GM19035 (cell line): ENCODE data around the gene FKBP8.

Experiments used
- ATAC-seq: cut with Tn5 transposase; IDR thresholded peaks from one replicate; pipeline ENCODE4 v1.9.1; 2021; ENCODE audit not compliant: unreplicated experiment

FKBP8 gene

DNA sequence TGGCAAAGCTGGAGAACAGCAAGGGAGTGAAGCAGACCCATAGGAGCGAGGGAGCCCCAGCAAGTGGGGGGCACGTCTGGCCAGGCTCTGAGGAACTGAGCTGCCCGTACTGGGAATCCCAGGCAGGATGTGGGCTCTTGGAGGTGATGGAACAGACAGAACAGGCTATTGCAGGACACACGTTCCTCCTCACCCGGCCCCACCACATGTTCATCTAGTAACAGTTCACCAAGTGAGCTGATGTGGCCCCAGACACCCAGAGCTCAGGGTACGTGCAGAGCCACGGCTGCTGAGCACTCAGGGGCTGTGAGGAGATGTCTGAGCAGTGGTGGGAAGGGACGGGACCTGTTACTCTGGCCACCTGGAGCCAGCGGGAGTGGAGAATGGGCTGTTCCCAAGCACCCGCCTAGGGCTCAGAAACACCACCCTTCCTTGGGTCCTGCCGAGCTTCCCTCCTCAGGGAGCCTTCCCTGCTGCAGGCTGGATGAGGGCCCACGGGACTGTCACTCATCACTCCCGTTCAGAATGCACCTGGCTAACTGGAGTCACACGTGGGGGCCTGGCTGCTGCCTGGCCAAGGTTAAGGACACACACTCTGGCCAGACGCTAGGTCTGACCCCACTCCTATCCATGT is 39.9 kb downstream of the FKBP8 start:
- no peak for ATAC-seq

DNA sequence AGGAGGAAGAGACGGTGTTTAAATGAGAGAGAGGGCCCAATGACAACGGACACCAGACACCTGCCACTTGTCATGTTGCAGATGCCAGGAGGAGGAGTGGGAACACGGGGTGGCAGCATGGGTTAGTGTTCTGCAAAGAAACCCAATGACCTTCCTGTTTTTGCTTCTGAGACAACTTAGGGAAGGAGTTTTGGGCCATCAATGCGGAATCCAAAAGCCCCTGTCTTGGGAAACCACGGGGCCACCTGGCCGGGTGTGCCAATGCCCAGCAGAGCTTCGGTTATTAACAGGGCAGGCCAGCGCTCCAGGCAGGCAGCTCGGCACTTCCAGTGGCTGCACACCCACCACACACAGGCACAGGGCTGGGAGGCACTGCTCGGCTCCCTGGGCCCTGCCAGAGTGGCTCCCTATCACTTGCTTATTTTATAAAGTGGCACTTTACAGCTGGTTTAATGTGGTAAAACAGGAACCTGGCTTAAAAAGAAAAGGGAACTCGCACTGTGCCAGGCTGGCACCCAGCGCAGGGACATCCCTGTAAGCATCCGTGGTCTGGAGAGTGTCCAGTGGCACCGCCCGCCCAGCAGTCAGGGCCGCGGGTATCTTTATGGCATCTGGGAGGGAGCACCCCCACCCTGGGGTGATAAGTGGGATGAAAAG is 40.6 kb downstream of the FKBP8 start:
- ATAC-seq, result no peak

DNA sequence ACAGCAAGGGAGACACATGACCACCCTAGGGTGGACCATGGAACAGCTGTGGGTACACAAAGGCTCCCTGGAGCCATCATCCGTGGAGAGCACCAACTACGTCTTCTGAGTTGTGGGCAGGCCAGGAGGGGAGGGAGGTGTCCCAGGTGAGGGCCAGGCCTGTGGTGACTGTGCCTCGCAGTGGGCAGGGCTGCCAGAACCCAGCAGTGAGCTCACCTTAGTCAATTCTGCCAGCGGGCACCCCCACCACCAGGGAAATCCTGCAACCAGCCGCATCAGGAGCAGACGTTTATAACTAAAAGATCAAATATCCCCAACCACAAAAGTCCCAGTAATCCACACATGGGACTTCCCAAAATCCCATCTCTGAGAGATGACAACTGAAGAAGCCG is 41.1 kb downstream of the FKBP8 start:
- no peak for ATAC-seq

DNA sequence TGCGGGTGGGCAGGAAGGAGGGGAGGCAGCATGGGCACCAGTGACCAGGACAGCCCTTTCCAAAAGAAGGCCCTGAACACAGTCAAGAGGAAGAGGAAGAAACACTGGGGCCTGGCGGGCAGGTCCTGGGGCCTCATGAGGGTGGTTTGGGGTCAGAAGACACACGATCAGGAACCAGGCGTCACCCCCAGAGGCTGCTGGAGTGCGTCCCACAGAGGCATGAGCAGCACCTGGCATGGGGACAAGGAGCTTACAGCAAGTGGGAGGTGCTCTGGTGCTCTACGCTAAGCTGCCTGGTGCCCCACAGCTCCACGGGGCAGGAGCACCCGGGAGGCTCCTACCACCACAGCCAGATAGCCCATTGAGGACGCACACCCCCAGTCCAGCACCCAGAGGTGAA is 41.5 kb downstream of the FKBP8 start:
- no peak for ATAC-seq

DNA sequence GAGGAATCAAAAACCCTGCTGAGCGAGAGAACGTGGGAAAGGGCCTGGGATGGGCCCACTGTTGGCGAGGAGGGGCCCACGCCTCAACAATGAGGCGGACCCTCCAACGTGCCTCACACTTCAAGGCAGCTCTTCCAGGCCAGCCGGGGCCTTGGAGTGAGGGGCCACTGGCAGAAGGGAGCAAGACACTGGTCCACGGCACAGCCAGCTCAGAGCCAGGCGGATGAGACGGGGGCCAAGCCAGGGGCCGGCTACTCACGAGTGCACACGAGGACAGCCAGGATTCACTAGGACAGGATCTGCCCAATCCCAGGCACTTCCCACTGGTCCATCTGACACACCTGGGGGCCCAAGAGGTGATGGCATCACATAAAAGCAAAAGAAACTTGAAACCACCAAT is 42.0 kb downstream of the FKBP8 start:
- ATAC-seq, result no peak

DNA sequence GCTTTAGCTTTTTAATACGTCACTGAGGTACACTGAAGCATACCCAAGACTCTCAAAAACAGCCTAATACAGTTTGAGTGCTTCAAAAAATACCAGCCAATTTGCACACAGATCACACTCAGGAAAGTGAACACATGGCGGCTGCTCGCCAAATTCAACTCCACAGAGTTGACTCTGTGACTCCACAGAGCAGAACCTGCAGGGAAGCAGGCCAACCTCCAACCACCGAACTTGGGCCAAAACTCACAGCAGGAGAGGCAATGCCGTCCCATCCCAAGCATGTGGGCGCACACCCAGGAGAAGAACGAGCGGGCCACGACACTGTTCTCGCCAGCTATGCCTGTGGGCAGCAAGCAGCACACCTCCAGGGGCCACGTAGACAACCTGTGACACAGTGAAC is 42.6 kb downstream of the FKBP8 start:
- ATAC-seq, result no peak

DNA sequence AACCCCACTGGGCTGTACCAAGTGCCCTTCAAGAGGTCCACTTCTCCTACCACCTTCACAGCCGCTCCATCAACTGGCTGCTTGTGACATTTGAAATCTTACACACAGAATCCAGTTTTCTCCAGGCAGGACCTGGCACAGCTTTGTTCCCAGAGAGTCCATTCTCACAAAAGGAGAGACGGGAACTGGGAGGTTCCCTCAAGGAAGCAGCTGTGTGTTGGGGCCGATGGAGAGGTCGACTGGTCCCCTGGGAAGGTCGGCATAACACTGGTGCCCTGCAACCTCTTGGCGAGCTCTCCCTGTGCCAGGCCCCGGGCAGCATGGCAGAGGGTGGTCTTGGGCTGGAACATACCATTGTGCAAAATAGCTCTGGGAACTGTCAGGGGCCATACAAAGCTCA is 43.0 kb downstream of the FKBP8 start:
- ATAC-seq, result no peak

DNA sequence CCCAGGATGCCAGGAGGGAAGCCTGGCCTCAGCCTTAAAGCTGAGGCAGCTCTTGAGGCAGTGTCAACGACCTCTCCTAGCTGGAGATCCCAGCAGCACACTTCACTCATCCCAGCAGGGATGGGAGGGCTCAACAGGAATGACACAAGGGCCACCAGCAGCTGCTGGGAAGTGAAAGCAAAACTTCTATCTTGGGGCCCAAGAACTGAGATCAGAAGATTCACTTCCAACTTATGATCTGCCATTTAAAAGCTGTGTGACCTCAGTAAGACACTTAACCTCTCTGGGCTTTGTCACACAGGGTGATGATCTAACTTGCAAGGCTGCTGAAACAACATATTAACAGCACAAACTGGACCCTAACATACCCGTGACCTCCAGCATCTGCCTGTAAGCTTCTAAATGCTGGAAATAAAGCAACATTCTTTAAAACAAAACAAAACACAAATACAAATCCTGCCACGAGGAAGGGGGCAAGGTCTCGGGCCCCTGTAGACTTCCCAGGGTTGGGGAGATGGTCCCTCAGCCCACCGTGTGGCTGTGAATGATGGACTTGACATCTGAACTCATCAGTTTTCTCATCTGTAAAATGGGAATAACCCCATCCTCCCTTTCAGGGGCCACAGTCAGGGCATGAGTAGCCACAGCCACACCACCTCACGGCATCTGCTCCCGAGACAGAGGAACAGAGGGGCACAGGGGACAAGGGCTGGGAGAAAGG is 44.2 kb downstream of the FKBP8 start:
- no peak for ATAC-seq

DNA sequence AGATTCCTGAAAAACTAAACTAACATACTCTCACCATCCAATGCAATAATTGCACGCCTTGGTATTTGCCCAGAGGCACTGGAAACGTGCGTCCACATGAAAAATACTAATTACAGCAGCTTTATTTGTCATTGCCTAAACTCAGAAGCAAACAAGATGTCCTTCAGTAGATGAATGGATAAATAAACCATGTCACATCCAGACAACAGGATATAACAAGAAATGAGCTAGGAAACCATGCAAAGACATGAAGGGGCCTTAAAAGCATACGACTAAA is 46.5 kb downstream of the FKBP8 start:
- no peak for ATAC-seq

DNA sequence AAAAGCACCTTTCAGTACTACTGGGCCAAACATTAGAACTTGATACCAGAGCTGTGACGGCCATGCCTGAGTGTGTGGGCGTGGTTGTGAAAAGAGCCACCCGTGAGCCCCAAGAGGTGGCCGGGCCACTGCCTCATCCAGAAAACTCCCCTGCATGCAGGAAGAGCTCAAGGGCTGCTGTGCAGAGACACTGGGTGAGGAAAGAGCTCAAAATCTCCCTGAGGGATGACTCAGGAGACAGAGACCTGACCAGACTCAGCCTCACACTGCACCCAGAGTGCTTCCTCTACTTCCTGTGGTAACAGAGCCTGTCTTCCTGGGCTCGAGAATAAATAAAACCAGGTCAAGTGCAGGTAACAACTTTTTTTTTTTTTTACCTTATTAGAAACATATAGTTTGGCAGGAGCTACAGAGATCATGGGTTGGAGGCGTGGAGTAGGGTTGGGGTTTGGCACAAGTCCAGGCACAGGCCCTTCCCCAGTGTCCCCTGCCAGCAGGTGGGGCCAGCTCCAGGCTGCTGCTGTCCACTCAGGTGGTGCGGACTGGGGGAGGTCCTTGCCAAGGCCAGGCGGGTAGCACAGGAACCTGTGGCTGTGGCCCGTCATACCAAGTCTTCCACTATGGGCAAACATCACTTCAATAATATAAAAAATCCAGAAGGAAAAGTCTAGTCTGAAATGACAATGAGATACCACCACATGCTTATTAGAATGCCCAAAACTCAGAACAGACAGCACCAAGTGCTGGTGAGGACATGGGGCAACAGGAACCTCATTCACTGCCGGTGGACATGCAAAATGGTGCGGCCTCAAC is 47.0 kb downstream of the FKBP8 start:
- peak; percentile 50 for ATAC-seq

DNA sequence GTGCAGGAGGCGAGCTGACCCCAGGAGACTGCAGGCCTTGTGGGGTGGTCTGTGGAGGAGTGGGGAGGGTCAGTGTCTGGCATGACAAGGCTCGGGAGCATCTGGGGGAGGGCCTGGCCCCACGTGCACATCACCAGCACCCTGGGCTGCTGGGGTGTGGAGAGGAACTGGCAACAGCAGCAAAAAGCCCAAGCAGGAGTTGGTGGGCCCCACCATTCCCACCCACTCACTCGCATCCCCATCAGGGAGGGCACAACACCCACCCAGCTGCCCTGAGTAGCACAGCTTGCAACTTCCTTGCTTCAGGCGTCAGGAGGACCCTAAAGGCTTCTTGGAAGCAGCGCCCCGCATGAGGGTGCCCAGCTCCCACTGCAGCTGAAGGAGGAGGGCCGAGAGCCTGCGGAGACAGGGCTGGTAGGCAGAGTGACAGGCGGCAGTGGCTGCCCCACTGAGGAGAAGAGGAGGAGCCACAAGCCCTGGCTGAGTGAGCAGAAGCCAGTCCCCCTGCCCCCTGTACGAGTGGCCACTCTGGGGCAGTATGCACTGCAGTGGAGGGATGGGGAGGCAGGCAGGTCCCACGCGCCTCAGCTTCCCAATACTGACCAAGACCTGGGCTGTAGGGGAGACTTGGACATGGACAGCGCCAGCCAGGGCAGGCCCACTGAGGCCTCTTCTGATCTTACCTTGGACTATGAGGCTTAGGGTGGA is 48.0 kb downstream of the FKBP8 start:
- ATAC-seq, result no peak

DNA sequence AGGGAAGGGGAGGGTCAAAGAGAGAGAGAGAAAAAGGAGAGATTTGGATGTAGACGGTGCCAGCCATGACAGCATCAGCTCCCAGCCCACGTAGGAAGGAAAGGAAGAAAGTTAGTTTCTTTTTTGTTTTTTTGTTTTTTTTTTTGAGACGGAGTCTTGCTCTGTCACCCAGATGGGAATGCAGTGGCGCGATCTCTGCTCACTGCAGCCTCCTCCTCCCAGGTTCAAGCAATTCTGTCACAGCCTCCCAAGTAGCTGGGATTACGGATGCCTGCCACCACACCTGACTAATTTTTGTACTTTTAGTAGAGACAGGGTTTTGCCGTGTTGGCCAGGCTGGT is 49.1 kb downstream of the FKBP8 start:
- ATAC-seq, result no peak

DNA sequence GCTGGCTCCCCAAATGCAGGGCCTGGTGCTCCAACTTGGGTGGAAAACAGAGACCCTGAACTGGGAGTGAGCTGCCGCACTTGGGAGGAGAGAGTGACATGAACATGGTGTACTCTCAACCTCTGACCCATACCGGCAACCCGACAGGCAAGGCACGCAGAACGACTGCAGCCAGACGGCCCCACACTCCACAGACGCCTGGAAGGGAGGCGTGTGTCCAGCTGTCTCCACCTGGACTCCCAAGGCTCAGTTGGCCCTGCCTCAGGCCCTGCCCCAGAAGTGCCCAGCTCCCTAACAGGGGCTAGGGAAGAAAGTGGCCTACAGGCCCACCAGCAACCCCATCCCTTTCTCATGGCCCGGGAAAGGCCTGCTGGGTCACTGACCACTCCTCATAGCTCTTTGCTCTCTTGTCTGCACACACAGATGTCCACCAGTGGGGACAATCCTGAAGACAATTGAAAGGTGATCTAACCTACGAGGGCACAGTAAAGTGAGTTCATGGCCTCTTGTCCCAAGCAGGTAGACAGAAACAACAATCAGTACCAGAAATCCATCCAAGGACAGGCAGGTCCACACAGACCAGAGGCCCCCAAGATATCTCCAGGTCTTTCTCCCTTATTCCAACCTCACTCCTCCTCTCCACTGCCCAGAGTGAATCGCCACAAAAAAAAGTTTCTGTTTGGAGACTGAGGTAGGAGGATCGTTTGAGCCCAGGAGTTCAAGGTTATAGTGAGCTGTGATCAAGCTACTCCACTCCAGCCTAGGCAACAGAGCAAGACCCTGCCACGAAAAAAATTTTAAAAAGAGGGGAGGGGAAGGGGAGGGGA is 49.7 kb downstream of the FKBP8 start:
- no peak for ATAC-seq

DNA sequence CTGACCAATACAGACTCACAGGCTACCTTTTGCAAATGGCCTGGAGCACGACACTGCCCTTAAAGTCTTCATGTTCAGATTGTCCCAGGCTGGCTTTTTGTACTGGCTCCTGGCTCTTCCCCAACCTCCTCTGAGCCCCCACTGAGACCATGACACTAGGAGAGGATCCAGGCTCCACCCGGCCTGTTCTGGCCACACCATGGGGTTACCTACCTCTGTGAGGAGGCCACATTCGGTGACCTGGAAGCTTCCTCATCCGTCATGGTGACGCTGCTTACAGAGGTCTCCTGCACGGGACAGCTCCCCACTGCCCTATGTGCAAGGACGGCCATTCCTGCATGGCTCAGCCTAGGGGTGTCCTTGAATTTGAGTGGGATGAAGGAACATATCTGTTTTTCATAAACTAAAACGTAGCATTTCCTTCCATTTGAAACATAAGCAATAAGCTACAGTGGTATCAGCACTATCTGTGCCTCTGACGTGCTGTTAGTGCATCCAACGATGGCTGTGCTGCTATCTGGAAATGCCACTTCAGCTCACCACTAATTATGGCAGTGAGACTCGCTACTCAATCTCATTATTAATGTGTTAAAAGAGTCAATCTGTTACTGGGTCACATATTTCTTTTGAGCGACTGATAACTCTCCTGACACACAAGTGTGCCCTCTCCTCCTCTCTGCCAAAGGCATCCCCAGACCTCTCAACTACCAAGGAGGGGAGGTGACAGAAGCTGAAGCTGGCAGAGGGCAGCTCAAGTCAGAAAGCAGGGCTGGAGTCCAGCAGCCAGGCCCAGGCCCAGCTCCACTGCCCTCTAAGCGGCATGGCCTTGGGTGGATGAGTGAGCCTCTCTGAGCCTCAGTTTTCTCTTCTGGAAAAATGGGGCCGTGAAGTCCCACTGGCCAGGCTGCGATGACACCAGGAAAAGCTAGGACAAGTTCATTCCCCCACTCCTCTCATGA is 51.1 kb downstream of the FKBP8 start:
- no peak for ATAC-seq

DNA sequence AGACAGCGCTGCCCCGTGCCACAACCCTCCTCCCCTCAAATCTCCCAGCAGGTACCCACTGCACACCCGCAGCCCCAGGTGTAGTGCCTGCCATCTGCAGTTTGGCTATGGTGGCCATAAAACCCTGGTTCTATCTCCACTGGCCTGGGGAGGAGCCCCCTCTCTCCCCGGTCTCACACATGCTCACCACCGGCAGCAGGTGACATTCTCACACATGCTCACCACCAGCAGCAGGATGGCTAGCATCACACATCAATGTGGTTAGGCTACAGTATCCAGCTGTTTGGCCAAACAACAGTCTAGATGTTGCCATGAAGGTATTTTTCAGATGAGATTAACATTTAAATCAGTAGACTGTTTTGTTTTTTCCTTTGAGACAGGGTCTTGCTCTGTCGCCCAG is 52.6 kb downstream of the FKBP8 start:
- no peak for ATAC-seq

DNA sequence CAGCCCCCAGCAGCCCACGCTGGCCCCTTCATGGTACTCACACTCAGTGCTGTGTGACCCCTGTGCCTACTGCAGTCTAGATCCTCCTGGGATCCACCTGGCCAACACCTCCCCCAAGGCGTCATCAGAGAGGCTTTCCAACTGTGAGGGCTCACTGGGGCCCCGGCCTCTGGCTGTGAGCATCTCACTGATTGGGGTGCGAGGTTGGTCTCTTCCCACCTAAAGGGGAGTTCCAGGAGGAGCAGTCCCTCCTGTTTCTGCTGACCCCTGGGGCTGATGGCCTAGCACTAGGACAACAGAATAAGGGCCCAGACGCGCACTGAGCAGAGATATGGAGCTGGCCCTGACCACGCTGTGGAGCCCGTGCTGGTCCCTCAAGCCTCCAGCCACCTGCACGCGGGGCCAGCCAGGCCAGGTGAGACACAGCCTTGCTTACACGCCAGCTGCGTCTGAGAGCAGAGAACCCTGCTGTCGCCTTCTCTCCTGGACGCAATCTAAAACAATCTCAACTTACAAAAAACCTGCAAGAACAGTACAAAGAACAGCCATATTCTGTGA is 53.7 kb downstream of the FKBP8 start:
- no peak for ATAC-seq

DNA sequence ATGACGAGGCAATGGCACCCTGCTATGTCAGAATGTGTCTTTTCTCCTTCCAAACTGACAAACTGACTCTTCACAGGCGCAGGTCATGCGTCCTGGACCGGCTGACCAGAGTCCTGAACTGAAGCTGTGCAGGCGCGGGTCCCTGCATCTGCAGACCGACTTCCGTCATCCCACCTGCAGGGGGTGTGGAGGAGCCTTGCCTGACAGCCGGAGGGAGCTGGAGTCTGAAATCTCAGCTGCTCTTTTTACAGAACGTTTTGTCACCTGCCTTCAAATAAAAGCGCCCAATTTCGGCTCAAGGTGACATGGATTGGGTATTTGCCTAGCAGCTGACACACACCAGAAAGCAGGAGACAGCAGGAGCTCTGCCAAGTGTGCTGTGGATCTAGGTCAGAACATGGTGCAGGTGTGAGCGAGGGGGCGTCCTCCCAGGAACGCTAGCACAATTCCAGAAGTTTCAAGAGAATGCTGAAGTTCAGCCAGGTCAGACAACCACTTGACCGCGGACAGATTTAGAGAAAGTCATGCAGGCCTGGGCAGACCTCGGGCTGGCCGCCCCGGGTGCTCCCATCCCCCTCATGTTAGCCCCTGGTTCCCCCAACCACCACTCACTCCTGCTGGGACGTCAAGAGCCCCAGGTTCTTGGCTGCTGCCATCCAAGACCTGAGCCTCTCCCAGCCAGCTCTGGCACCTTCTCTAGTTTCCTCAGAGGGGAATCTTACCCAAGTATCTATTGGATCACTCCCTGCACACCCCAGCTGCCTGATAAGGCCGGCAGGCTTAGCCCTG is 54.3 kb downstream of the FKBP8 start:
- no peak for ATAC-seq

DNA sequence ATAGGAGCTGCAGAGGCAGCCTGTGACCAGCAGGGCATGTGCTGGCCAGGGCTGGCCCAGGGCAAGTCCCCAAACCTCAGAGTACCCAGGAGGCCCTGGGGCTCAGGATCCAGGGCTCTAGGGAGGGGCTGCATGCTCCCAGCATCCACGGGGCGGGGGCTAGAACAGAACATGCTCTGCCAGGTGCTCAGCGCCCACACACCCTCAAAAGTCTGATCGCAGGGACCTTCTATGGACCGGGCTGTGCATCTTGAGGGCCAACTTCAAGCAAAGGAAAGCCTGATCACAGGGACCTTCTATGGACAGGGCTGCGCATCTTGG is 55.0 kb downstream of the FKBP8 start:
- ATAC-seq, result no peak
